ENCODE measurements around the gene PI4KB.

The PI4KB gene

GRCh38 chr1:151346769-151347522, 19.7 kb upstream of the PI4KB start, which contains the start of gene RFX5:
Gene RFX5 (minus strand): TSS chr1:151347252. CDS start chr1:151346320, 932 bp downstream.
- peak; percentile 41 to 97 (median 88) for DNase-seq

- DNase-seq = peak in 2 of 51 donors; percentile 3 to 9
Observed at GRCh38 chr1:151346082-151346768, 19.0 kb upstream of the PI4KB start.

- no peak for DNase-seq
Observed at GRCh38 chr1:151344291-151344690, 17.1 kb upstream of the PI4KB start.

GRCh38 chr1:151343587-151343986, 16.4 kb upstream of the PI4KB start:
- no peak for DNase-seq

- no peak for DNase-seq
Observed at GRCh38 chr1:151342569-151342968, 15.4 kb upstream of the PI4KB start.

GRCh38 chr1:151342021-151342420, 14.8 kb upstream of the PI4KB start:
- DNase-seq = no peak

- DNase-seq = peak in 29 of 51 donors; percentile 1 to 88 (median 35)
Observed at GRCh38 chr1:151340870-151341754, 13.9 kb upstream of the PI4KB start.

GRCh38 chr1:151336556-151336955, 9.3 kb upstream of the PI4KB start:
- DNase-seq = no peak

- no peak for DNase-seq
Observed at GRCh38 chr1:151334822-151335221, 7.6 kb upstream of the PI4KB start.

- DNase-seq = peak in 16 of 51 donors; percentile 24 to 65 (median 42)
Observed at GRCh38 chr1:151327903-151328674, 873 bp upstream of the PI4KB start.

GRCh38 chr1:151326619-151327222, 495 bp downstream of the PI4KB start:
- peak in 19 of 51 donors; percentile 29 to 84 (median 54) for DNase-seq

- peak in 1 of 51 donors; percentile 12 for DNase-seq
Observed at GRCh38 chr1:151325646-151326429, 1.4 kb downstream of the PI4KB start.

GRCh38 chr1:151325231-151325630, 2.0 kb downstream of the PI4KB start:
- no peak for DNase-seq

GRCh38 chr1:151324390-151324930, 2.8 kb downstream of the PI4KB start:
- no peak for DNase-seq

GRCh38 chr1:151318975-151319374, 8.2 kb downstream of the PI4KB start:
- no peak for DNase-seq

- DNase-seq = no peak
Observed at GRCh38 chr1:151315565-151316235, 11.5 kb downstream of the PI4KB start.

- peak in 49 of 51 donors; percentile 13 to 94 (median 77) for DNase-seq
Observed at GRCh38 chr1:151314137-151314875, 12.9 kb downstream of the PI4KB start.

- peak in 3 of 51 donors; percentile 5 to 34 (median 12) for DNase-seq
Observed at GRCh38 chr1:151313501-151313900, 13.7 kb downstream of the PI4KB start.

Data from hypothalamus (tissue), 51 donors.